K562 (cell line): ENCODE data around the gene VPS35L. TPM values are rescaled to one million over a fixed set of nuclear protein-coding genes. Genes with fewer than 3 reads are reported as not detected.

Experiments used
- CTBP1 ChIP-seq: fragments of 450-650 bp; IDR thresholded peaks from 2 replicates; pipeline ENCODE4 v1.6.1; 2016; ENCODE audit warnings: borderline replicate concordance
- NR4A1 ChIP-seq, 2 experiments: fragments of 250-450 bp in 1 of 2; fragments of 450-650 bp in 1 of 2; sonication (Bioruptor Pico) in 1 of 2; IDR thresholded peaks; 2 replicates each; pipeline versions ENCODE4 v1.4.0 to v1.6.1; 2016 to 2020; ENCODE audit warnings: mild to moderate bottlenecking in 2 of 2, missing compliant biosample characterization in 1 of 2, missing genetic modification characterization in 1 of 2, moderate library complexity in 1 of 2
- RAD21 ChIP-seq, 2 experiments: fragments of 250-450 bp in 1 of 2; fragments of 450-650 bp in 1 of 2; sonication (Bioruptor Pico) in 1 of 2; formaldehyde crosslinking in 1 of 2; IDR thresholded peaks in 1 of 2; conservative IDR thresholded peaks in 1 of 2; 2 replicates each; pipeline versions ENCODE4 v1.4.0 to v1.8.0; 2020 to 2022; ENCODE audit warnings: mild to moderate bottlenecking in 2 of 2, moderate library complexity in 1 of 2
- SMAD1 ChIP-seq: fragments of 150-350 bp; IDR thresholded peaks from 2 replicates; pipeline ENCODE4 v1.6.1; 2014; ENCODE audit warnings: low read length, low read depth; ENCODE audit not compliant: partially characterized antibody
- TSHZ1 ChIP-seq: fragments of 250-450 bp; sonication (Bioruptor Pico); IDR thresholded peaks from 2 replicates; pipeline ENCODE4 v1.4.0; 2020; ENCODE audit warnings: mild to moderate bottlenecking, moderate library complexity
- ZBTB17 ChIP-seq: fragments of 450-650 bp; formaldehyde crosslinking; IDR thresholded peaks from 2 replicates; pipeline ENCODE4 v1.4.0; 2020; ENCODE audit warnings: mild to moderate bottlenecking
- ZNF407 ChIP-seq: fragments of 450-650 bp; IDR thresholded peaks from 2 replicates; pipeline ENCODE4 v1.6.1; 2016; ENCODE audit warnings: low read depth
- ZNF584 ChIP-seq: fragments of 200-800 bp; sonication (Bioruptor generic); IDR thresholded peaks from 2 replicates; pipeline ENCODE4 v1.6.1; 2016; ENCODE audit warnings: low read depth, mild to moderate bottlenecking, missing genetic modification characterization, missing compliant biosample characterization
- ZNF592 ChIP-seq: fragments of 450-650 bp; IDR thresholded peaks from 2 replicates; pipeline ENCODE4 v1.6.1; 2017; ENCODE audit warnings: antibody characterized with exemption, mild to moderate bottlenecking
- polyA plus RNA-seq, 8 experiments: library from polyadenylated mRNA; depleted of rRNA in 4 of 8; stranded (reverse) in 5 of 8; unstranded in 3 of 8; fragments of >200 nt; fragmentation: Nextera tagmentation in 2 of 8; fragmentation: Illumina TruSeq in 1 of 8; extraction: Ambion mirVana in 2 of 8; extraction: Trizol in 1 of 8; gene quantifications; 2 replicates each; pipeline versions ENCODE4 v1.2.1 to v1.2.3, GENCODE V29; 2011 to 2014; ENCODE audit warnings: inconsistent platforms in 1 of 8, missing spikeins in 1 of 8
- total RNA-seq, 7 experiments: library from RNA; depleted of rRNA in 6 of 7; stranded (reverse); fragments of >200 nt in 6 of 7; fragmentation: Illumina TruSeq in 2 of 7; extraction: Trizol in 2 of 7; gene quantifications; 2 replicates each; pipeline versions ENCODE4 v1.2.1 to v1.2.3, GENCODE V29; 2011 to 2021; ENCODE audit warnings: low replicate concordance in 1 of 7

Gene VPS35L
- total and polyA plus RNA-seq, 9 of the 15 experiments (the other 6 are each of a cell fraction or from before 2014, with no cell fraction given), result 10.2 to 30.4 (median 20.1) TPM

GRCh38 chr16:19555186-19555937 is at the start of gene VPS35L (continued):
- TF ChIP-seq ZNF407, result peak; percentile 66
- peak; percentile 45 for TF ChIP-seq CTBP1
- TF ChIP-seq ZNF584 (CRISPR knock-in tag), result peak; percentile 81; the same call in 1 of the 2 replicates
- no peak for TF ChIP-seq TSHZ1
- peak; percentile 83 for TF ChIP-seq ZBTB17 (CRISPR knock-in tag)
- TF ChIP-seq ZNF592, result 0 out of 2 replicates have a peak, but pooled peaks have one; percentile 55
- peak; percentile 47 for TF ChIP-seq SMAD1
- TF ChIP-seq RAD21 (CRISPR knock-in tag; conservative IDR thresholded peaks at IDR 0.05 in 1 of 2, IDR thresholded peaks at IDR 0.05 in 1 of 2), result peak in 1 of 2 experiments; percentile 22; a peak in 2 of 4 replicates
- no peak for TF ChIP-seq NR4A1 (CRISPR knock-in tag; IDR thresholded peaks at IDR 0.05)
- TF ChIP-seq NR4A1 (tag; IDR thresholded peaks at IDR 0.05), result peak; percentile 48; the same call in 1 of the 2 replicates
